ENCODE data around the gene ACRV1.
"Not testable (repeated sequence)": the region's sequence is repeated elsewhere in the genome, so short reads cannot be mapped to it uniquely, and the experiment has no call there.

The ACRV1 gene, protein sequence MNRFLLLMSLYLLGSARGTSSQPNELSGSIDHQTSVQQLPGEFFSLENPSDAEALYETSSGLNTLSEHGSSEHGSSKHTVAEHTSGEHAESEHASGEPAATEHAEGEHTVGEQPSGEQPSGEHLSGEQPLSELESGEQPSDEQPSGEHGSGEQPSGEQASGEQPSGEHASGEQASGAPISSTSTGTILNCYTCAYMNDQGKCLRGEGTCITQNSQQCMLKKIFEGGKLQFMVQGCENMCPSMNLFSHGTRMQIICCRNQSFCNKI

GRCh38 chr11:125680747-125681146, at the start of gene ACRV1:
ACRV1 (minus strand) TSS chr11:125680847; CDS start chr11:125680780, 67 bp downstream.
- DNase-seq: no peak

- DNase-seq: no peak
Measured at GRCh38 chr11:125728969-125729368, 48.3 kb upstream of the ACRV1 start.

- DNase-seq: no peak
Measured at GRCh38 chr11:125724125-125724524, 43.5 kb upstream of the ACRV1 start.

GRCh38 chr11:125720781-125721180, 40.1 kb upstream of the ACRV1 start:
- DNase-seq: no peak

- DNase-seq: not testable (repeated sequence)
Measured at GRCh38 chr11:125704686-125705085, 24.0 kb upstream of the ACRV1 start.

DNA sequence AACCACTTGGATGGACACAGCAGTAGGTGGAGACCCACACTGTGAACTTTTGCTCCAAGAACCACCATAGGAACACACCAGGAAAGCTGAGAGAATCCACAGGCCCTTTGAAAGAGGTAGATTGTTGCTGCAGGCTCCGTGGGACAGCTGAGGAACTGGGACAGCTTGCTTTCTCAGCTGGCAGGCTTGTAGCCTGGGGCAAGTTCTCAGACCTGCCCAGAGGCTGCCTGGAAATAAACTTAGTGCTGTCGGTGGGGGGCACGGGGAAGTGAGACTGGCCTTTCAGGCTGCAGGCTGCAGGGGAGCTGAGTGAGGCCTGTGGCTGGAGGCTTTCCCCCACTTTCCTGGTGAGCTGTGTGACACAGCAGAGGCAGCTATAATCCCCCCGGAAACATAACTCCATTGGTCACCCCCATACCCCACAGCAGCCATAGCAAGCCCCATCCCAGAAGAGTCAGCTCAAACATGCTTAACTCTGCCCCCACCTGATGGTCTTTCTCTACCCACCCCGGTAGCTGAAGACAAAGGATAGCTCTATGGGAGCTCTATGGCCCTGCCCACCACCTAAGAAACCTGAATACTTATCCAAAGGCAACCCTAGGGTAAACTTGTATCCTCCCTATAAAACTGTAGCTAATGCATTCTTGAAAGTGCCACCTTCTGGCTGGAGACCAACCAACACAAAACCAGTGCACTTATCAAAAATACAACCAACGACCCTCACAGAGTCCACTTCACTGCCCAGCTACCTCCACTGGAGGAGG, 21.4 kb upstream of the ACRV1 start:
- no peak for DNase-seq

DNA sequence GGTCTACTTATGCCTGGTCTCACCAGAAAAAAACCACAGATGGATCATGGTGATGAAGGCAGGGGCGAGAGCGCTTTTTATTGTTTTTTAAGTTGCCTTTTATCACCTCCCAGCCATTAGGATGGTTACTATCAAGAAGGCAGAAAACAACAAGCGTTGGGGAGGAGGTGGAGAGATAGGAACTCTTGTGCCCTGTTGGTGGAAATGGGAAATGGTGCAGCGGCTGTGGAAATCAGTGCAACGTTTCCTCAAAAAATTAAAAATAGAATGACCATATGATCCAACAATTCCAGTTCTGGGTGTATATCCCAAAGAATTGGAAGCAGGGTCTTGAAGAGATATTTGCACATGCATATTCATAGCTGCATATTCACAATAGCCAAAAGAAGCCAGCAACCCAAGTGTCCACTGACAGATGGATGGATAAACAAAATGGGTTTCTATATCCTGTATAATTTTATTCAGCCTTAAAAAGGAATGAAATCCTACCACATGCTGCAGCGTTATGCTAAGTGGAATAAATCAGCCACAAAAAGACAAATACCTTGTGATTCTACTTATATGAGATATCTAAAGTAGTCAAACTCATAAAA, 20.5 kb upstream of the ACRV1 start:
- no peak for DNase-seq

GRCh38 chr11:125694951-125695350, 14.3 kb upstream of the ACRV1 start:
- DNase-seq: no peak

DNA sequence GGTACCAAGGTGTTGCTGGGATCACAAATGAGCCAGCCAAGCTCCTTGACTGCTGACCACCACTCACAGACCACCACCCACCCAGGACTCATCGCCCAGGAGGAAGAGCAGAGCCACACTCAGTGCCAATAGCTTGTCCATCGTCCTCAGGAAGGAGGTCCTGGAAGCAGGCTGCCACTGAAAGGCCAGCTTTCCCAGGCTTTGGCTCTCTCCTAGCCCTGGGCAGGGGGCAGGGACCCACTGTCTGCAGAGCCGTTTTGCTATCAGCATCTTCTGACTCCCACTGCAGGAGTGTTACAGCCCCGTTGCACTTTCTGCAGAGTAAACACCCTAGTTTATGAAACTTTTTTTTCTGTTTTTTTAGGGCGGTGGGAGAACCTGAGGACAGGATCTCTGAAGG, 12.2 kb upstream of the ACRV1 start:
- DNase-seq: no peak

- DNase-seq: no peak
Measured at GRCh38 chr11:125690006-125690405, 9.4 kb upstream of the ACRV1 start.

- no peak for DNase-seq
Measured at GRCh38 chr11:125689274-125689859, 8.7 kb upstream of the ACRV1 start.

DNA sequence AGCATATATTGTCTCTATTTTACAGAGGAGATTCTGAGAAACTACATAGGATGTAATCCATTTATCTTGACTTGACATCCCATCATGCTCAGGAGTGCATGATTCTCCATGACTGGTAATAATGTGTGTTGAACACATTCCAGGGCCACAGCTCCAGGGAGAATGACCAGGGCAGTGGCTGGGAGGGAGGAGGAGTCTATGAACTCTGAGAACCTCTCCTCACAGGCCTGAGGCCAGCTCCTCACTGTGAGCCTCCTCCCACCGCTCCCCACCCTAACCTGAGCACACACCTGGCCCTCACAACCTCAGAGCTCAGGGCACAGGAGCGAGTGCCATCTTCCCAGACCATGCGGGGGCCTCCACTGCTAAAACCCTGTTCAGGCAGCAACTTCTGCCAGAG, 8.0 kb upstream of the ACRV1 start:
- no peak for DNase-seq

GRCh38 chr11:125688066-125688465, 7.4 kb upstream of the ACRV1 start:
- DNase-seq: no peak

DNA sequence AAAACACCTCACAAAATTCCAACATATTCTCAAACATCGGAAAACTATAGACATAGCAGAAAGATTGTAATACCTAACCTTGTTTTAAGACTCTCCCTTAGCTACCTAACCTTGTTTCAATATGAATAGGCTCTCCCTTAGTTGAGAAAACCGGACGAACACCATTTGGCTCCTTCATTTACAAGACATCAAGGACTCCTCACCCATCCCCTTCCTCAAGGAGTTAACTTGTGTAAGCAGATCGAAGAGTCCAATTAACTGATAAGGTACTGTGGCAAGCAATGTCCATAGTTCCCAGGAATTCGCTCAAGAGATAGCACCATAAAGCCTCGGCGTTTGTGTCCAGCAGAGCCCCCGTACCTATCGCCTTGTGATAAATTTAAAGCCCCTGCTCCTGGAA, 4.6 kb upstream of the ACRV1 start:
- DNase-seq: no peak

DNA sequence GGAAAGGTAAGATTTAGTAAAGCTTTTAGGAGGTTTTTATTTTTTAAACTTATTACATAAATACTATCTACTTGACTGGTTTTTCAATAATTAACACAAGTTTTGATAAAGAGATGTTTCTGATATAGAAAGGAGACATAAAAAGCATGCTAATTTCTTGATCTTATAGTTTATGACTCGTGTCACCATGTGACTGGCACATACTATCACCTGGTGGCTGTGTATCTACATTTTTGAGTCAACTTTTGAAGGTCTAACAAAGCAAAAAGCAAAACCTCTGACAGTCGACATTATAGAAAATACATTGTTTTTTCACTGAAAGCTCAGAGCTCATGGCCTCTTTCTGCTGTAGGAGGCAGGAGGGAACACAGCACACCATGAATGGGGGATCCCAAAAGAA, 810 bp downstream of the ACRV1 start:
- DNase-seq: no peak

DNA sequence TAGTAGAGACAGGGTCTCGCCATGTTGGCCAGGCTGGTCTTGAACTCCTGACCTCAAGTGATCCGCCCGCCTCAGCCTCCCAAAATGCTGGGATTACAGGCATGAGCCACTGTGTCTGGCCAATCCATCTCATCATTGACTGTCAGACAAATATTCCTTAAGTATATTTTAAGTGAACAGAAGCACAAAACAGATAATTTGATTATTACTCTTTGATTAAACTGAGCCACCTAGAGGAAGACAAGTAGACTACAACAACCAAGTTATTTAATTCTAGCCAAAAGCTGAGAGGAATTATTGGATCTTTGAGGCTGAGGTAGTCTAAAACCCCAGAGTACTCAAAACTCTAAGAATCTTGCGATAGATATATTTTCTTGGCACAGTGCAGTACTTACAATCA, 1.2 kb downstream of the ACRV1 start:
- no peak for DNase-seq

GRCh38 chr11:125675196-125675595, 5.5 kb downstream of the ACRV1 start:
- no peak for DNase-seq

GRCh38 chr11:125674210-125674609, 6.4 kb downstream of the ACRV1 start:
- no peak for DNase-seq

- no peak for DNase-seq
Measured at GRCh38 chr11:125671561-125671960, 9.1 kb downstream of the ACRV1 start.

GRCh38 chr11:125670172-125670571, 10.5 kb downstream of the ACRV1 start:
- DNase-seq: no peak

DNA sequence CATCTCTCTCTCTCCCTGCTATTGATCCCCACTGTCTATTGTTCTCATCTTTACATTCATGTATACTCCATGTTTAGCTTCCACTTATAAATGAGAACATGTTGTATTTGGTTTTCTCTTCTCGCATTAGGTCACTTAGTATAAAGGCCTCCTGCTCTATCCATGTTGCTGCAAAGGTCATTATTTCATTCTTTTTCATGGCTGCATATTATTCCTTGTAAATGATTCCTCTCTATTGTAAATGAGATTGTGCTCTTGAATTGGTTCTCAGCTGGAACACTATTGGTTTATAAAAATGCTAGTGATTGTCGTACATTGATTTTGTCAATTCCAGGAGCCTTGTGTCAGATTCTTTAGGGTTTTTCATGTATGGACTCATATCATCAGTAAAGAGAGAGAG, 13.5 kb downstream of the ACRV1 start:
- no peak for DNase-seq

GRCh38 chr11:125663910-125664309, 16.7 kb downstream of the ACRV1 start:
- no peak for DNase-seq

DNA sequence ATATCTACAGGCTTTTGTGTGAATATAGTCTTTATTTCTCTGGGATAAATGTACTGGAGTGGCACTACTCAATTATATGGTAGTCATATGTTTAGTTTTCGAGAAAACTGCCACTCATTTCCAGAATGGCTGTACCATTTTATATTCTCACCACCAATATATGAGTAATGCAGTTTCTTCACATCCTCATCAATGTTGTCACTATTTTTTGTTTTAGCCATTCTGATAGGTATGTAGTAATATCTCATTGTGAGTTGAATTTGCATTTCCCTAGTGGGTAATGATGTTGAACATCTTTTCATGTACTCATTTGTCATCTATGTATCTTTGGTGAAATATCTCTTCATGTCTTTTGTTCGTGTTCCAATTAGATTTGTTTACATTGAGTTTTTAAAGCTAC, 18.0 kb downstream of the ACRV1 start:
- DNase-seq: no peak

Data from activated CD8-positive, alpha-beta memory T cell treated with anti-CD3 and anti-CD28 coated beads, Interleukin-2, amount 50 U/mL, for 4 hours (primary cell).